Panc1 (cell line): ENCODE measurements around the gene MEGF6.

Source experiments
- CTCF ChIP-seq: fragments of 450-650 bp; IDR thresholded peaks from 2 replicates; pipeline ENCODE4 v1.5.1; 2017; ENCODE audit warnings: mild to moderate bottlenecking
- POLR2AphosphoS5 ChIP-seq: IDR thresholded peaks from 2 replicates; pipeline ENCODE4 v1.6.1; 2012; ENCODE audit warnings: mild to moderate bottlenecking, low read depth, low read length, moderate library complexity

GRCh38 chr1:3556336-3556735, 55.0 kb downstream of the MEGF6 start:
- no peak for TF ChIP-seq CTCF
- TF ChIP-seq POLR2AphosphoS5: no peak
